ENCODE data around the gene HSD3B2.

DNA sequence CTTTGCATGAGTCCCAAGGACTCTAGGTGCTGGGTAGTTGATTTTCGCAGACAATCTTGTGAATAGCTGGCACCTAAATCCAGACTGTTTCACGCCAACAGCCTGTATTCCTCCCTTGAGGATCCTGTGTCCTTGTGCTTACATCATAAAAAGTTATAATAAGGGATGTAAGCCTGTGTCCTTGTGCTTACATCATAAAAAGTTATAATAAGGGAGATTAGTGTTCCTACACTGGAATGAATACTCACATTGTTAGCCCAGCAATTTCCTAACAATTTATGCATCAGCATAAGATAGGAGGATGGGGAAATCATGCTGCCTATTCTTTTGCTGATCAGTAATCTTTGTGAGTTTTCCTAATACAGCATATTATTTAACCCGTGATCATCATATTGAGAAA is 4.0 kb upstream of the HSD3B2 start:
- TF ChIP-seq, protein P1, sequence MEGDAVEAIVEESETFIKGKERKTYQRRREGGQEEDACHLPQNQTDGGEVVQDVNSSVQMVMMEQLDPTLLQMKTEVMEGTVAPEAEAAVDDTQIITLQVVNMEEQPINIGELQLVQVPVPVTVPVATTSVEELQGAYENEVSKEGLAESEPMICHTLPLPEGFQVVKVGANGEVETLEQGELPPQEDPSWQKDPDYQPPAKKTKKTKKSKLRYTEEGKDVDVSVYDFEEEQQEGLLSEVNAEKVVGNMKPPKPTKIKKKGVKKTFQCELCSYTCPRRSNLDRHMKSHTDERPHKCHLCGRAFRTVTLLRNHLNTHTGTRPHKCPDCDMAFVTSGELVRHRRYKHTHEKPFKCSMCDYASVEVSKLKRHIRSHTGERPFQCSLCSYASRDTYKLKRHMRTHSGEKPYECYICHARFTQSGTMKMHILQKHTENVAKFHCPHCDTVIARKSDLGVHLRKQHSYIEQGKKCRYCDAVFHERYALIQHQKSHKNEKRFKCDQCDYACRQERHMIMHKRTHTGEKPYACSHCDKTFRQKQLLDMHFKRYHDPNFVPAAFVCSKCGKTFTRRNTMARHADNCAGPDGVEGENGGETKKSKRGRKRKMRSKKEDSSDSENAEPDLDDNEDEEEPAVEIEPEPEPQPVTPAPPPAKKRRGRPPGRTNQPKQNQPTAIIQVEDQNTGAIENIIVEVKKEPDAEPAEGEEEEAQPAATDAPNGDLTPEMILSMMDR (IDR thresholded peaks at IDR 0.05), result no peak
- TF ChIP-seq POLR2AphosphoS5 (IDR thresholded peaks at IDR 0.05), result no peak
